ENCODE results near the gene RNF123.

The RNF123 gene

DNA sequence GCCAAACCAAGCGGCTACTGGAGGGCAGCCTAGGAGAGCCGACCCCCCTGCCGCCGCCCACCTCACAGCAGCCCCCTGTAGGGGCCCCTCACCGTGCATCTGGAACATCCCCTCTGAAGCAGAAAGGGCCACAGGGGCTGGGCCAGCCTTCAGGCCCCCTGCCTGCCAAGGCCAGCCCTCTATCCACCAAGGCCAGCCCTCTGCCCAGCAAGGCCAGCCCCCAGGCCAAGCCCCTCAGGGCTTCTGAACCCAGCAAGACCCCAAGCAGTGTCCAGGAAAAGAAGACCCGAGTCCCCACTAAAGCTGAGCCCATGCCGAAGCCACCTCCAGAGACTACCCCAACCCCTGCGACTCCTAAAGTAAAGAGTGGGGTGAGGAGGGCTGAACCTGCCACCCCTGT, 38.7 kb upstream of the RNF123 start:
- Histone ChIP-seq H3K36me3 (ENCODE audit: insufficient read depth, low read length) (no peaks in the 10 kb centered on the region), H3K27me3 (ENCODE audit: insufficient read depth, low read length) (peaks cover 3% of the 10 kb centered on the region), H2AFZ (ENCODE audit: low read length, unreplicated experiment) (no peak overlapping the region), H3K4me3 (ENCODE audit: low read depth, low read length) (no peak overlapping the region), H3K79me2 (ENCODE audit: control insufficient read depth, insufficient read depth, low read length, unreplicated experiment) (no peaks in the 10 kb centered on the region), H3K27ac (ENCODE audit: low read depth, low read length) (no peak overlapping the region), H3K4me1 (ENCODE audit: control insufficient read depth, insufficient read depth, low read length, unreplicated experiment) (peaks cover 4% of the 10 kb centered on the region)

DNA sequence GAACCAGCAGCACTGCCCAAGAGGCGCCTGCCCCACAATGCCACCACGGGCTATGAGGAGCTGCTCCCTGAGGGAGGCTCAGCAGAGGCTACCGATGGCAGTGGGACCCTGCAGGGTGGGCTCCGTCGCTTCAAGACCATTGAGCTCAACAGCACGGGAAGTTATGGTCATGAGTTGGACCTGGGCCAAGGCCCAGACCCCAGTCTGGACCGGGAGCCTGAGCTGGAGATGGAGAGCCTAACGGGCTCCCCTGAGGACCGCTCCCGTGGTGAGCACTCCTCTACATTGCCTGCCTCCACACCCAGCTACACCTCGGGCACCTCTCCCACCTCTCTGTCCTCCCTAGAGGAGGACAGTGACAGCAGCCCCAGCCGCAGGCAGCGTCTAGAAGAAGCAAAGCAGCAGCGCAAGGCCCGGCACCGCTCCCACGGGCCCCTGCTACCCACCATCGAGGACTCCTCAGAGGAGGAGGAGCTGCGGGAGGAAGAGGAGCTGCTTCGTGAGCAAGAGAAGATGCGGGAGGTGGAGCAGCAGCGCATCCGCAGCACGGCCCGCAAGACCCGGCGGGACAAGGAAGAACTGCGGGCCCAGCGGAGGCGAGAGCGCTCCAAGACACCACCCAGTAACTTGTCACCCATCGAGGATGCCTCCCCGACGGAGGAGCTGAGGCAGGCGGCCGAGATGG, 37.0 kb upstream of the RNF123 start:
- H2AFZ ChIP-seq (ENCODE audit: low read length, unreplicated experiment), result no peak overlapping the region
- H3K79me2 ChIP-seq (ENCODE audit: control insufficient read depth, insufficient read depth, low read length, unreplicated experiment), result no peaks in the 10 kb centered on the region
- no peaks in the 10 kb centered on the region for H3K36me3 ChIP-seq (ENCODE audit: insufficient read depth, low read length)
- H3K4me1 ChIP-seq (ENCODE audit: control insufficient read depth, insufficient read depth, low read length, unreplicated experiment), result peaks cover 4% of the 10 kb centered on the region
- H3K4me3 ChIP-seq (ENCODE audit: low read depth, low read length), result no peak overlapping the region
- H3K27me3 ChIP-seq (ENCODE audit: insufficient read depth, low read length), result peaks cover 10% of the 10 kb centered on the region
- no peak overlapping the region for H3K27ac ChIP-seq (ENCODE audit: low read depth, low read length)

DNA sequence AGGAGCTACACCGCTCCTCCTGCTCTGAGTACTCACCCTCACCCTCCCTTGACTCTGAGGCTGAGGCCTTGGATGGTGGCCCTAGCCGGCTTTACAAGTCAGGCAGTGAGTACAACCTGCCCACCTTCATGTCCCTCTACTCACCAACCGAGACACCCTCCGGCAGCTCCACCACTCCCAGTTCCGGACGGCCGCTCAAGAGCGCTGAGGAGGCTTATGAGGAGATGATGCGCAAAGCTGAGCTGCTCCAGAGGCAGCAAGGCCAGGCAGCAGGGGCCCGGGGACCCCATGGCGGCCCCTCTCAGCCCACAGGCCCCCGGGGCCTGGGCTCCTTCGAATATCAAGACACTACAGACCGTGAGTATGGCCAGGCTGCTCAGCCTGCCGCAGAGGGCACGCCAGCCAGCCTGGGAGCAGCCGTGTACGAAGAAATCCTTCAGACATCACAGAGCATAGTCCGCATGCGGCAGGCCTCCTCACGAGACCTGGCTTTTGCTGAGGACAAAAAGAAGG, 36.4 kb upstream of the RNF123 start:
- Histone ChIP-seq H3K27me3 (ENCODE audit: insufficient read depth, low read length) (peaks cover 10% of the 10 kb centered on the region), H3K36me3 (ENCODE audit: insufficient read depth, low read length) (no peaks in the 10 kb centered on the region), H3K79me2 (ENCODE audit: control insufficient read depth, insufficient read depth, low read length, unreplicated experiment) (no peaks in the 10 kb centered on the region), H3K4me3 (ENCODE audit: low read depth, low read length) (no peak overlapping the region), H2AFZ (ENCODE audit: low read length, unreplicated experiment) (no peak overlapping the region), H3K27ac (ENCODE audit: low read depth, low read length) (no peak overlapping the region), H3K4me1 (ENCODE audit: control insufficient read depth, insufficient read depth, low read length, unreplicated experiment) (peaks cover under 1% of the 10 kb centered on the region)

DNA sequence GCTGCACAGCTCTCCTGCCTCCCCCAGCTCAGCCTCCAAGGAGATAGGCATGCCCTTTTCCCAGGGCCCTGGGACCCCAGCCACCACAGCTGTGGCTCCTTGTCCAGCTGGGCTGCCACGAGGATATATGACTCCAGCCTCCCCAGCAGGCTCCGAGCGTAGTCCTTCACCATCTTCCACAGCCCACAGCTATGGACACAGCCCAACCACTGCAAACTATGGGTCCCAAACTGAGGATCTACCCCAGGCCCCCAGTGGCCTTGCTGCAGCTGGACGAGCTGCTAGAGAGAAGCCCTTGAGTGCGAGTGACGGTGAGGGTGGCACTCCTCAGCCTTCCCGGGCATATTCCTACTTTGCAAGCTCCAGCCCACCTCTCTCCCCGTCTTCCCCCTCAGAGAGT, 35.7 kb upstream of the RNF123 start:
- Histone ChIP-seq H2AFZ (ENCODE audit: low read length, unreplicated experiment) (no peak overlapping the region), H3K36me3 (ENCODE audit: insufficient read depth, low read length) (no peaks in the 10 kb centered on the region), H3K27me3 (ENCODE audit: insufficient read depth, low read length) (peaks cover 10% of the 10 kb centered on the region), H3K27ac (ENCODE audit: low read depth, low read length) (no peak overlapping the region), H3K79me2 (ENCODE audit: control insufficient read depth, insufficient read depth, low read length, unreplicated experiment) (no peaks in the 10 kb centered on the region), H3K4me1 (ENCODE audit: control insufficient read depth, insufficient read depth, low read length, unreplicated experiment) (no peaks in the 10 kb centered on the region), H3K4me3 (ENCODE audit: low read depth, low read length) (no peak overlapping the region)

DNA sequence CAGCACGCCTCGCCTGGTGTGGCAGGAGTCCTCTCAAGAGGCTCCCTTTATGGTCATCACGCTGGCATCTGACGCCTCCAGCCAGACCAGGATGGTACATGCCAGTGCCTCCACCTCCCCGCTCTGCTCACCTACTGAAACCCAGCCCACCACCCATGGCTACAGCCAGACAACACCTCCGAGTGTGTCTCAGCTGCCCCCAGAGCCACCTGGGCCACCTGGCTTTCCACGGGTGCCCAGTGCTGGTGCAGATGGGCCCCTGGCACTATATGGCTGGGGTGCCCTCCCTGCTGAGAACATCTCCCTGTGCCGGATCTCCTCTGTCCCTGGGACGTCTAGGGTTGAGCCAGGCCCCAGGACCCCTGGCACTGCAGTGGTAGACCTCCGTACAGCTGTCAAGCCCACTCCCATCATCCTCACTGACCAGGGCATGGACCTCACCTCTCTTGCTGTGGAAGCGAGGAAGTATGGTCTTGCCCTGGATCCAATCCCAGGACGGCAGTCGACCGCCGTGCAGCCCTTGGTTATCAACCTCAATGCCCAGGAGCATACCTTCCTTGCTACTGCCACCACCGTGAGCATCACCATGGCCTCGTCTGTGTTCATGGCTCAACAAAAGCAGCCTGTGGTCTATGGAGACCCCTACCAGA, 35.1 kb upstream of the RNF123 start:
- H3K36me3 ChIP-seq (ENCODE audit: insufficient read depth, low read length), result no peaks in the 10 kb centered on the region
- H2AFZ ChIP-seq (ENCODE audit: low read length, unreplicated experiment), result no peak overlapping the region
- H3K79me2 ChIP-seq (ENCODE audit: control insufficient read depth, insufficient read depth, low read length, unreplicated experiment), result no peaks in the 10 kb centered on the region
- H3K27me3 ChIP-seq (ENCODE audit: insufficient read depth, low read length), result peaks cover 10% of the 10 kb centered on the region
- no peaks in the 10 kb centered on the region for H3K4me1 ChIP-seq (ENCODE audit: control insufficient read depth, insufficient read depth, low read length, unreplicated experiment)
- no peak overlapping the region for H3K4me3 ChIP-seq (ENCODE audit: low read depth, low read length)
- no peak overlapping the region for H3K27ac ChIP-seq (ENCODE audit: low read depth, low read length)

DNA sequence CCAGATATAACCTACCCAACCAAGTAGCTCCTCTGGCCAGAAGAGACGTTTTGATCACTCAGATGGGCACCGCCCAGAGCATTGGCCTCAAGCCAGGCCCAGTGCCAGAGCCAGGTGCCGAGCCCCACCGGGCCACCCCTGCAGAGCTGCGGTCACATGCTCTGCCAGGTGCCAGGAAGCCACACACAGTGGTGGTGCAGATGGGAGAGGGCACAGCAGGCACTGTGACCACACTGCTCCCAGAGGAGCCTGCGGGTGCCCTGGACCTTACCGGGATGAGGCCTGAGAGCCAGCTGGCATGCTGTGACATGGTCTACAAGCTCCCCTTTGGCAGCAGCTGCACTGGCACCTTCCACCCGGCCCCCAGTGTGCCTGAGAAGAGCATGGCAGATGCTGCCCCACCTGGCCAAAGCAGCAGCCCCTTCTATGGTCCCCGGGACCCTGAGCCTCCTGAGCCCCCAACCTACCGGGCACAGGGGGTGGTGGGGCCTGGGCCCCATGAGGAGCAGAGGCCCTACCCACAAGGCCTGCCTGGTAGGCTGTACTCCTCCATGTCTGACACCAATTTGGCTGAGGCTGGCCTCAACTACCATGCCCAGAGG, 34.3 kb upstream of the RNF123 start:
- H3K27ac ChIP-seq (ENCODE audit: low read depth, low read length), result no peak overlapping the region
- H3K4me3 ChIP-seq (ENCODE audit: low read depth, low read length), result no peak overlapping the region
- H2AFZ ChIP-seq (ENCODE audit: low read length, unreplicated experiment), result no peak overlapping the region
- H3K27me3 ChIP-seq (ENCODE audit: insufficient read depth, low read length), result peaks cover 10% of the 10 kb centered on the region
- H3K4me1 ChIP-seq (ENCODE audit: control insufficient read depth, insufficient read depth, low read length, unreplicated experiment), result no peaks in the 10 kb centered on the region
- H3K36me3 ChIP-seq (ENCODE audit: insufficient read depth, low read length), result no peaks in the 10 kb centered on the region
- no peaks in the 10 kb centered on the region for H3K79me2 ChIP-seq (ENCODE audit: control insufficient read depth, insufficient read depth, low read length, unreplicated experiment)

DNA sequence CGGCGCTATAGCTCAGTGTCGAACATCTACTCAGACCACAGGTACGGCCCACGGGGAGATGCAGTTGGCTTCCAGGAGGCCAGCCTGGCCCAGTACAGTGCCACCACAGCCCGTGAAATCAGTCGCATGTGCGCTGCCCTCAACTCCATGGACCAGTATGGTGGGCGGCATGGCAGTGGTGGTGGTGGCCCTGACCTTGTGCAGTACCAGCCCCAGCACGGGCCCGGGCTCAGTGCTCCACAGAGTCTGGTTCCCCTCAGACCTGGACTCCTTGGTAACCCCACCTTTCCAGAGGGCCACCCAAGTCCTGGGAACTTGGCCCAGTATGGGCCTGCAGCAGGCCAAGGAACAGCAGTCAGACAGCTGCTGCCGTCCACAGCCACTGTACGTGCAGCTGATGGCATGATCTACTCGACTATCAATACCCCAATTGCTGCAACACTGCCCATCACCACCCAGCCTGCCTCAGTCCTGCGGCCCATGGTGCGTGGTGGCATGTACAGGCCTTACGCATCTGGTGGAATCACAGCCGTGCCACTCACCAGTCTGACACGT, 33.5 kb upstream of the RNF123 start:
- no peak overlapping the region for H2AFZ ChIP-seq (ENCODE audit: low read length, unreplicated experiment)
- no peaks in the 10 kb centered on the region for H3K36me3 ChIP-seq (ENCODE audit: insufficient read depth, low read length)
- H3K27ac ChIP-seq (ENCODE audit: low read depth, low read length), result no peak overlapping the region
- H3K4me1 ChIP-seq (ENCODE audit: control insufficient read depth, insufficient read depth, low read length, unreplicated experiment), result no peaks in the 10 kb centered on the region
- no peaks in the 10 kb centered on the region for H3K79me2 ChIP-seq (ENCODE audit: control insufficient read depth, insufficient read depth, low read length, unreplicated experiment)
- peaks cover 10% of the 10 kb centered on the region for H3K27me3 ChIP-seq (ENCODE audit: insufficient read depth, low read length)
- H3K4me3 ChIP-seq (ENCODE audit: low read depth, low read length), result no peak overlapping the region

DNA sequence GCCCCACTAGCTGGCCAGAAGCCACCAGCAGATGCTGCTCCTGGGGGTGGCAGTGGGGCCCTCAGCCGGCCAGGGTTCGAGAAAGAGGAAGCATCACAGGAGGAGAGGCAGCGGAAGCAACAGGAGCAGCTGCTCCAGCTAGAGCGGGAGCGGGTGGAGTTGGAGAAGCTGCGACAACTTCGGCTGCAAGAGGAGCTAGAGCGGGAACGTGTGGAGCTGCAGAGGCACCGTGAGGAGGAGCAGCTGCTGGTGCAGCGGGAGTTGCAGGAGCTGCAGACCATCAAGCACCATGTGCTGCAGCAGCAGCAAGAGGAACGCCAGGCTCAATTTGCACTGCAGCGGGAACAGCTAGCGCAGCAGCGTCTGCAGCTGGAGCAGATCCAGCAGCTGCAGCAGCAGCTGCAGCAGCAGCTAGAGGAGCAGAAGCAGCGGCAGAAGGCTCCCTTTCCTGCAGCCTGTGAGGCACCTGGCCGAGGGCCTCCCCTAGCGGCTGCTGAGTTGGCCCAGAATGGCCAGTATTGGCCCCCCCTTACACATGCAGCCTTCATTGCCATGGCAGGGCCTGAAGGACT, 32.7 kb upstream of the RNF123 start:
- no peaks in the 10 kb centered on the region for H3K4me1 ChIP-seq (ENCODE audit: control insufficient read depth, insufficient read depth, low read length, unreplicated experiment)
- H3K4me3 ChIP-seq (ENCODE audit: low read depth, low read length), result no peak overlapping the region
- no peaks in the 10 kb centered on the region for H3K79me2 ChIP-seq (ENCODE audit: control insufficient read depth, insufficient read depth, low read length, unreplicated experiment)
- no peak overlapping the region for H3K27ac ChIP-seq (ENCODE audit: low read depth, low read length)
- H3K27me3 ChIP-seq (ENCODE audit: insufficient read depth, low read length), result peaks cover 10% of the 10 kb centered on the region
- H2AFZ ChIP-seq (ENCODE audit: low read length, unreplicated experiment), result no peak overlapping the region
- no peaks in the 10 kb centered on the region for H3K36me3 ChIP-seq (ENCODE audit: insufficient read depth, low read length)

DNA sequence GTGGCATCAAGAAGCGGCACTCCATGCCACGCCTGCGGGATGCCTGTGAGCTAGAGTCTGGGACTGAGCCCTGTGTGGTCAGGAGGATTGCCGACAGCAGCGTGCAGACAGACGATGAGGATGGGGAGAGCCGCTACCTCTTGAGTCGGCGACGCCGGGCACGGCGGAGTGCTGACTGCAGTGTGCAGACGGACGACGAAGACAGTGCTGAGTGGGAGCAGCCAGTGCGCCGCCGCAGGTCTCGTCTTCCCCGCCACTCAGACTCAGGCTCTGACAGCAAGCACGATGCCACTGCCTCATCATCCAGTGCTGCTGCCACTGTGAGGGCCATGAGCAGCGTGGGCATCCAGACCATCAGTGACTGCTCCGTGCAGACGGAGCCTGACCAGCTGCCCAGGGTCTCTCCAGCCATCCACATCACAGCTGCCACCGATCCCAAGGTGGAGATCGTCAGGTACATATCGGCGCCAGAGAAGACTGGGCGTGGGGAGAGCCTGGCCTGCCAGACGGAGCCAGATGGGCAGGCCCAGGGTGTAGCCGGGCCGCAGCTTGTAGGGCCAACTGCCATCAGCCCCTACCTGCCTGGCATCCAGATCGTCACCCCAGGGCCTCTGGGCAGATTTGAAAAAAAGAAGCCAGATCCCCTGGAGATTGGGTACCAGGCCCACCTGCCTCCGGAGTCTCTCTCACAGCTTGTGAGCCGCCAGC, 32.0 kb upstream of the RNF123 start:
- H3K4me1 ChIP-seq (ENCODE audit: control insufficient read depth, insufficient read depth, low read length, unreplicated experiment), result no peaks in the 10 kb centered on the region
- H3K27me3 ChIP-seq (ENCODE audit: insufficient read depth, low read length), result peaks cover 10% of the 10 kb centered on the region
- no peak overlapping the region for H3K4me3 ChIP-seq (ENCODE audit: low read depth, low read length)
- no peaks in the 10 kb centered on the region for H3K79me2 ChIP-seq (ENCODE audit: control insufficient read depth, insufficient read depth, low read length, unreplicated experiment)
- H3K27ac ChIP-seq (ENCODE audit: low read depth, low read length), result no peak overlapping the region
- H3K36me3 ChIP-seq (ENCODE audit: insufficient read depth, low read length), result no peaks in the 10 kb centered on the region
- no peak overlapping the region for H2AFZ ChIP-seq (ENCODE audit: low read length, unreplicated experiment)

DNA sequence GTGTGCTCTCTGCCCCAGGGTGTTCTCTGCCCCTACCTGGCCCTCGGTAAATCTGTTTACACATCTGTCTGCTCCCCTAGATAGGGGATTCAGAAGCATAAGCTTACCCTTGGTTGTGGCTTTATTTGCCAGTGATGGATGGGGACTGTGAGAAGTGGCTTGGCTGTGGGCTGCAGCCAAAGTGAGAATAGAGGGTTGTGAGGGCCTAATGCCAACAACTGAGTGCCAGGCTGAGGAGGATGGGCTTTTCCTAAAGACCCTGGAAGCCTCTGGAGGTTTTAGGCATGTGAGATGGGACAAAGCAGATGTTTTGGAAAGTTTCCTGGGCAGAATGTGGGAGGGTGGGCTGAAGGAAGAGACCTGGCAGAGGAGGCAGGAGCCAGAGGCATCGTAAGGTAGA, 30.6 kb upstream of the RNF123 start:
- Histone ChIP-seq H3K36me3 (ENCODE audit: insufficient read depth, low read length) (no peaks in the 10 kb centered on the region), H2AFZ (ENCODE audit: low read length, unreplicated experiment) (no peak overlapping the region), H3K27me3 (ENCODE audit: insufficient read depth, low read length) (peaks cover 10% of the 10 kb centered on the region), H3K27ac (ENCODE audit: low read depth, low read length) (no peak overlapping the region), H3K79me2 (ENCODE audit: control insufficient read depth, insufficient read depth, low read length, unreplicated experiment) (no peaks in the 10 kb centered on the region), H3K4me1 (ENCODE audit: control insufficient read depth, insufficient read depth, low read length, unreplicated experiment) (no peaks in the 10 kb centered on the region), H3K4me3 (ENCODE audit: low read depth, low read length) (no peak overlapping the region)
